Caco-2 (cell line): ENCODE measurements around the gene DAND5. TPM values are rescaled to one million over a fixed set of nuclear protein-coding genes. Genes with fewer than 3 reads are reported as not detected.
A peak's percentile ranks its signal among the peaks of the same experiment; 100 is the strongest.

Experiments used
- BruUV-seq: library from RNA; stranded (reverse); fragments of 400-500 nt; replicated peaks from 2 replicates; lab custom pipeline; 2021; lab: Mats Ljungman, UMichigan
- CTCF ChIA-PET: fragments of 300-600 bp; sonication (Branson Sonifier 250); formaldehyde crosslinking; loops from one replicate; lab custom pipeline; 2022; ENCODE audit warnings: antibody characterized with exemption; lab: Charles Lee
- POLR2A ChIA-PET: fragments of 300-600 bp; sonication (Branson Sonifier 250); formaldehyde crosslinking; loops from one replicate; lab custom pipeline; 2022; ENCODE audit warnings: antibody characterized with exemption; lab: Charles Lee
- DNase-seq, 2 experiments: peaks; one replicate each; pipeline versions ENCODE4 v3.0.0 to v3.0.0-alpha.2; 2020 to 2022
- H3K27me3 ChIP-seq: replicated peaks from 2 replicates; pipeline ENCODE4 v1.6.0; 2011; ENCODE audit warnings: low read length; ENCODE audit not compliant: control insufficient read depth, insufficient read depth
- H3K36me3 ChIP-seq: 2 replicates; pipeline ENCODE4 v1.5.1; 2011; ENCODE audit warnings: low read length; ENCODE audit not compliant: control insufficient read depth, insufficient read depth
- H3K4me1 ChIP-seq: fragments of 250-450 bp; sonication (Bioruptor Pico); 2 replicates; pipeline ENCODE4 v1.5.1; 2020; ENCODE audit warnings: mild to moderate bottlenecking
- H3K4me3 ChIP-seq: 2 replicates; pipeline ENCODE4 v1.5.1; 2011; ENCODE audit warnings: low read depth, mild to moderate bottlenecking, control low read depth, low read length
- H3K9me3 ChIP-seq: fragments of 250-450 bp; sonication (Bioruptor Pico); 2 replicates; pipeline ENCODE4 v1.5.1; 2020; ENCODE audit warnings: mild to moderate bottlenecking, moderate library complexity
- H3K27ac Mint-ChIP-seq: one replicate; pipeline ENCODE4 v1.8.0; 2022; ENCODE audit warnings: mixed read lengths; ENCODE audit not compliant: unreplicated experiment
- H3K27me3 Mint-ChIP-seq: one replicate; pipeline ENCODE4 v1.8.0; 2022; ENCODE audit warnings: mixed read lengths; ENCODE audit not compliant: insufficient read depth, unreplicated experiment
- H3K36me3 Mint-ChIP-seq: one replicate; pipeline ENCODE4 v1.8.0; 2022; ENCODE audit warnings: mild to moderate bottlenecking, mixed read lengths; ENCODE audit not compliant: insufficient read depth, unreplicated experiment
- H3K4me1 Mint-ChIP-seq: one replicate; pipeline ENCODE4 v1.8.0; 2022; ENCODE audit warnings: low read depth, mixed read lengths; ENCODE audit not compliant: unreplicated experiment
- H3K4me3 Mint-ChIP-seq: one replicate; pipeline ENCODE4 v1.8.0; 2022; ENCODE audit warnings: mild to moderate bottlenecking, moderate library complexity, mixed read lengths; ENCODE audit not compliant: unreplicated experiment
- H3K9me3 Mint-ChIP-seq: one replicate; pipeline ENCODE4 v1.8.0; 2022; ENCODE audit warnings: mixed read lengths; ENCODE audit not compliant: unreplicated experiment
- CTCF ChIP-seq, 2 experiments: fragments of 200-600 bp in 1 of 2; IDR thresholded peaks; 1 replicate in 1 of 2; 2 replicates in 1 of 2; pipeline versions ENCODE4 v1.5.1 to v1.8.0; 2011 to 2022; ENCODE audit warnings: antibody characterized with exemption in 1 of 2, control low read depth in 1 of 2, inconsistent platforms in 1 of 2, low read depth in 1 of 2, low read length in 1 of 2, mild to moderate bottlenecking in 1 of 2, moderate library complexity in 1 of 2; ENCODE audit not compliant: insufficient read depth in 1 of 2, severe bottlenecking in 1 of 2, unreplicated experiment in 1 of 2
- intact Hi-C: fragments of 100-400 bp; cut with micrococcal nuclease; formaldehyde crosslinking; loops from one replicate; pipeline ENCODE4 v1.10.0; 2022; ENCODE audit not compliant: unreplicated experiment
- total RNA-seq: library from RNA; stranded (reverse); gene quantifications from 2 replicates; pipeline ENCODE4 v1.2.3, GENCODE V29; 2022

DAND5 gene
- total RNA-seq, 1 experiment from 2014 or later = not detected

- H3K4me1 ChIP-seq = peaks cover 3% of the 10 kb centered on the region; the same call in 1 of the 2 replicates
- no peaks in the 10 kb centered on the region for H3K36me3 Mint-ChIP-seq
- no peaks in the 10 kb centered on the region; the same call in 1 of the 2 replicates for H3K9me3 ChIP-seq
- no peak overlapping the region for H3K27ac Mint-ChIP-seq
- H3K9me3 Mint-ChIP-seq = no peaks in the 10 kb centered on the region
- H3K36me3 ChIP-seq = no peaks in the 10 kb centered on the region
- H3K4me3 Mint-ChIP-seq = no peak overlapping the region
- H3K4me3 ChIP-seq = no peak overlapping the region
- POLR2A ChIA-PET = no interaction called here
- TF ChIP-seq CTCF (IDR thresholded peaks at IDR 0.05; ENCODE audit: insufficient read depth in 1 of 2, low read depth in 1 of 2, low read length in 1 of 2, severe bottlenecking in 1 of 2, unreplicated experiment in 1 of 2) = peak; percentile 56 to 87
- no TSS peak for BruUV-seq
- no peaks in the 10 kb centered on the region for H3K27me3 ChIP-seq
- CTCF ChIA-PET = no interaction called here
- H3K27me3 Mint-ChIP-seq = peaks cover 2% of the 10 kb centered on the region
- peak in 1 of 2 experiments; percentile 74 for DNase-seq
- H3K4me1 Mint-ChIP-seq = no peaks in the 10 kb centered on the region
- intact Hi-C loops = loop anchor here (2.0 kb wide), 1 partner anchor 51 kb away; no protein-coding TSS in a partner anchor
Observed at GRCh38 chr19:12983542-12984142, 14.3 kb downstream of the DAND5 start.

- no peak overlapping the region for H3K4me3 ChIP-seq
- DNase-seq = no peak
- H3K4me1 Mint-ChIP-seq = no peaks in the 10 kb centered on the region
- peaks cover 2% of the 10 kb centered on the region for H3K27me3 Mint-ChIP-seq
- ChIA-PET POLR2A (no interaction called here), CTCF (no interaction called here)
- intact Hi-C loops = loop anchor here (2.0 kb wide), 1 partner anchor 51 kb away; no protein-coding TSS in a partner anchor
- no TSS peak for BruUV-seq
- H3K36me3 Mint-ChIP-seq = no peaks in the 10 kb centered on the region
- no peak for TF ChIP-seq CTCF (IDR thresholded peaks at IDR 0.05; ENCODE audit: insufficient read depth in 1 of 2, low read depth in 1 of 2, low read length in 1 of 2, severe bottlenecking in 1 of 2, unreplicated experiment in 1 of 2)
- peaks cover 3% of the 10 kb centered on the region; the same call in 1 of the 2 replicates for H3K4me1 ChIP-seq
- no peaks in the 10 kb centered on the region for H3K9me3 Mint-ChIP-seq
- no peak overlapping the region for H3K27ac Mint-ChIP-seq
- no peak overlapping the region for H3K4me3 Mint-ChIP-seq
- no peaks in the 10 kb centered on the region for H3K27me3 ChIP-seq
- no peaks in the 10 kb centered on the region; the same call in 1 of the 2 replicates for H3K9me3 ChIP-seq
- no peaks in the 10 kb centered on the region for H3K36me3 ChIP-seq
Observed at GRCh38 chr19:12984143-12984627, 14.8 kb downstream of the DAND5 start.

GRCh38 chr19:12984683-12985048 lies 15.3 kb downstream of the DAND5 start:
- CTCF ChIA-PET = interaction anchor here (1.0 to 1.6 kb wide), 2 partner anchors 49 to 77 kb away, joined by 3 to 5 read pairs; no protein-coding TSS in a partner anchor

More at GRCh38 chr19:12984683-12985048, 15.3 kb downstream of the DAND5 start:
- peaks cover 3% of the 10 kb centered on the region; the same call in 1 of the 2 replicates for H3K4me1 ChIP-seq
- Mint-ChIP-seq H3K4me3 (no peak overlapping the region), H3K27me3 (peaks cover 2% of the 10 kb centered on the region), H3K4me1 (no peaks in the 10 kb centered on the region), H3K27ac (no peak overlapping the region), H3K9me3 (no peaks in the 10 kb centered on the region), H3K36me3 (no peaks in the 10 kb centered on the region)
- BruUV-seq = no TSS peak
- no peaks in the 10 kb centered on the region for H3K27me3 ChIP-seq
- no peaks in the 10 kb centered on the region for H3K36me3 ChIP-seq
- H3K9me3 ChIP-seq = no peaks in the 10 kb centered on the region; the same call in 1 of the 2 replicates
- H3K4me3 ChIP-seq = no peak overlapping the region
- intact Hi-C loops = loop anchor here (2.0 kb wide), 1 partner anchor 50 kb away; no protein-coding TSS in a partner anchor
- no peak for DNase-seq
- TF ChIP-seq CTCF (IDR thresholded peaks at IDR 0.05; ENCODE audit: insufficient read depth in 1 of 2, low read depth in 1 of 2, low read length in 1 of 2, severe bottlenecking in 1 of 2, unreplicated experiment in 1 of 2) = no peak
- POLR2A ChIA-PET = no interaction called here
